GM21390 (cell line): ENCODE data around the gene GNA12.

Experiments used
- ATAC-seq: cut with Tn5 transposase; IDR thresholded peaks from one replicate; pipeline ENCODE4 v1.9.1; 2021; ENCODE audit not compliant: unreplicated experiment

The GNA12 gene

DNA sequence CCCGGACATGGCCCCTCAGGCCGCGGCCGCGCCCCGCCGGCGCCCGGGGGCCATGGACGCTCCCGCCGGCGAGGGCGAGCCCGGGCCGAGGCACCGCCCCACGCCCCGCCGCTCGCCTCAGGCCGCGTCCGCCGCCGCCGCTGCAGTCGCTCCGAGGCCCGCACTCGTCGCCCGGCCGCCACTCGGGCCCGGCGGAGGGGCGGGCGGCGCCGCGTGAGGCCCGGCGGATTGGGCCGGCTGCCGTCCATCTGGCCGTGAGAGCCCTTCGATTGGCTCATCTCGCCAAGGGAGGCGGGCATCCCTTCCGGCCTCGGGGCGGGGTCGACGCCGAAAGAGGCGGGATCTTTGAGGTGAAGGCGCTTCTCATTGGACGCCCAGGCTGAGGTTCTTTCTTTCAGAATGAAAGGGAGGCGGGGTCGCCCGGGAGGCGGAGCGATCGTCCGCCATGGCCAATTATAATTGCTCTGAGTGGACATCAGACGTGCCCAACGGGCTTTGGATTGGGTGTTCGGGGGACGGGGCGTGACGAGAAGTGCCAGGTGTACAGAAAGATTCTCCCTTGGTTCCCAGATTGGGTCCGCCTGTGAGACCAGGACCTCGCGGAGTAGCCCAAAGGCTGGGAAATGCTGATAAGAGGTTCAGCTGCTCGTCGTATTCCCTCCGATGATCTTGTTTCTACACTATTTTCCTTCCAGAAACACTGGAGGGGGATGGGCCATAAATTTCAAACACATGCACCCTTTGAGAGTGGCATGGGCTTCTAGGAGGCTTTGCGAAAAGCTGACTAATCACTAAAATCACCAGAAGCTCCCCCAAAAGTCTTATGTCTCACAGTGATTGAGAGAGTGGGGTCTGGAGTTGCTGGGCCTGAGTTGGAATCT is at the start of gene GNA12:
Gene GNA12 (minus strand): TSS at position 156 of the 881 bp plus-strand sequence. CDS start 147 bp downstream, at position 9.
- peak; percentile 96 for ATAC-seq

GRCh38 chr7:2893411-2893861 is 49.3 kb upstream of the GNA12 start:
- peak; percentile 28 for ATAC-seq

DNA sequence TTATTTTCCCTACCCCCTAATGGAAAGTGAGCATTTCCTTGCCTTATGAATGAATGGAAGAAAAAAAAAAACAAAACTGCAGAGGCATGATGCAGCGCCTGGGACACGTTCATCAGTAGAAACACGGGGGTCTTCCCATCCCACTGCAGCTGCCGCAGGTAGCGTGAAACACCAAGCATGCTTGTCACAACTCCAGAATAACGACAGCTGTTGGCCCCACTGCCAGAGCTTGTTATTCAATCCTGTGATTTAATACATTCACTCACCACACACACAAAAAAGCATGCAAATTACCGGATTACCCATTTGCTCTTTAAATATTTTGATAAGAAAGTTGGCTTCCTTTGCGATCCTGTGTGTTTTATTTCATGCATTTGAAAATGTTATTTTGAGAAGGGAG is 48.4 kb upstream of the GNA12 start:
- ATAC-seq: no peak

DNA sequence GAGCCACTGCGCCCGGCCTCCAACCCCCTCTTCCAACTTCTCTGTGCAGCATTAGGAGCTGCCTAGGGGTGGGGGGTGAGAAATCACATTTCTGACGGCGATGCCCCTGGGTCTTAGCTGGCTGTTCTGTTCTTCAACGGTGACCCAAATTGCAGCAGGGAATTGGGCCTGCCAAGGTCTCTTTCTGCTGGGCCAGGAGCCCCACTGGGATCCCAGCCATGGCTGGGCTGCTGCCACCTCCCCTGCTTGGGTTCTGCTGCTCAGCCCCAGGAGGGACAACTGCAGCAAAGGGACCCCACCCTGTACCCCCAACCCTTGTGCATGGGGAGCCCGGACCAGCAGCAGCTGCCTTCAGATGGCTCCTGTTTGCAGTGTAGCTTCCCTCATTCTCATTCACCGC is 43.7 kb upstream of the GNA12 start:
- no peak for ATAC-seq

DNA sequence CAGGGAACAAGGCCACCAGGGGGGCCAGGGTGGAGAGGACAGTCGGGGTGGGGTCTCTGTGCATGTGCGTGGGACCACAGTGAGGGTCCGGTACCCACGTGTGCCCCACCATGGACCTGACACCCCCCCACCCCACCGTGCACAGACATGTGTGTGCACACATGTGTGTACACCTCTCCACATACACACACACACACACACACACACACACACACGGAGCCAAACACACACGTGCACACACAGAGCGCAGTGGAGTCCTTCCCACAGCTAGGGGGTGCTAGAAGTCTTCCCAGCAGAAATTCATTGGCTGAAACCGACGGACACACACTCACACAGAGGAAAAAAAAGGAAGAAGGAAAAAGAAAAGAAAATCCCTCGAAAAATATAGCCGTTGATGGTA is 42.8 kb upstream of the GNA12 start:
- peak; percentile 54 for ATAC-seq

DNA sequence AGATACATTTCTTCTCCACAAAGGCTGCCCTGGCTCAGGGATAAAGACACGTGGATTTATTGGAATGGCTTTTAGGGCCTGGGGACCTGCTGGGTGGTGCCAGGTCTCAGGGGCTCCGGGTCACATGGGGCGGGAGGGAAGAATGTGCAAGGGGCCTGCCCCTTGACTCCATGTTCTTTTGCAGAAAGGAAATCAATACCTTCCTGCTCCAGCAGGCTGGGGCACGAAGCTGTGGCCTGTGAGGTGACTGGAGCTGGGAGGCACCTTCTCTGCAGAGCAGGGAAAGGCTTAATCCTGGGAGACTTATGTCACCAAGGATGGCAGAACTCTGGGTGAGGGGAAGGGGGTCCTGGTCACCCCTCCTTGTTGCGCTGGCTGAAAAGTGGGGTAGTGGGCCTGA is 42.3 kb upstream of the GNA12 start:
- ATAC-seq: no peak

DNA sequence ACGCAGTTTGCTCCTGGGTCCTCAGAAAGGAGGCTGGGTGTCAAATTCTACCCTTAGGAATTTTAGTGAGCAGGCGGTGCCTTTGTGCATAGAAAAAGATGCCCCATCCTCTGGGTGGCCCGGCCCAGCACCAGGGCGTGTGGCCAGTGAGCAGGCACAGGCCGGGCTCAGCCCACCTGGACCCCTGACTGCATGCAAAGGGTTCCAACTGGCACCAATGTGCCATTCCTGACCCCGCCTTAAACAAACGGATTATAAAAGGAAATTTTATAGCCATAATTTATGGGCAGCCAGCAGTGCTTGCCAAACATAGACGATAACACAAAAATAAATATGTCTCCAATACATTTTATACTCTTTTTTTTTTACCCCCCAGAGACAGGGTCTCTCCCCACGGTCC is 40.1 kb upstream of the GNA12 start:
- ATAC-seq: no peak

- no peak for ATAC-seq
These were observed 39.0 kb upstream of the GNA12 start for GRCh38 chr7:2883101-2883500.

GRCh38 chr7:2882111-2882510 is 38.0 kb upstream of the GNA12 start:
- ATAC-seq: no peak

DNA sequence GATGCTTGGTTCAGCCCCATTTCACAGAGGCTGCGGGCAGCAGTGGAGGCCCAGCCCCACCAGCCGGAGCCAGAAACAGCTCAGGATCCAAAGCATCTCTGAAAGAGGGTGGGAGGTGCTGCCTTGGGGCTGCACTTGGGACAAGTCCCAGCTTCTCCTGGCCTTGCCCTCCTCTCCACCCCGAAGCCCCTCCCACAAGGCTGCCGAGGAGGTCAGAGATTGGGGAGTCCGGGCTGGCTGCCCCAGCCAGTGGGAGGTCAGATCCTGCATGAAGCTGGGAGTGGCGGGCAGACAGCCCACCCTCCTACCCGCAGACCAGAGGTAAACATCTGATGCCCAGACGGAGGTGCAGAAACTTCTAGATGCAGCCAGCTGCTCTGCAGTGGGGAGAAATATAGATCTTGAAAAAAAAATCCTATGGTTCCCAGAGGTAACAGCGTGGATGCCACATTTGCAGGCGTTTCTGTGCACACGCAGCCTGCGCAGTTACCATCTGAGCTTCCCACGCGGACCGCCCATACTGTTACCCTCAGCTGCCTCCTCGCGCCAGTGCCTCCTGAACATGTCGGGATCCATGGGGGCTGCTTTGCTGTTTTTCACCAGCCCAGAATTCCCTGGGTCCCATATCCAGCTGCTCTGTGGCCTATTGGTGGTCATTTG is 36.9 kb upstream of the GNA12 start:
- ATAC-seq: no peak

DNA sequence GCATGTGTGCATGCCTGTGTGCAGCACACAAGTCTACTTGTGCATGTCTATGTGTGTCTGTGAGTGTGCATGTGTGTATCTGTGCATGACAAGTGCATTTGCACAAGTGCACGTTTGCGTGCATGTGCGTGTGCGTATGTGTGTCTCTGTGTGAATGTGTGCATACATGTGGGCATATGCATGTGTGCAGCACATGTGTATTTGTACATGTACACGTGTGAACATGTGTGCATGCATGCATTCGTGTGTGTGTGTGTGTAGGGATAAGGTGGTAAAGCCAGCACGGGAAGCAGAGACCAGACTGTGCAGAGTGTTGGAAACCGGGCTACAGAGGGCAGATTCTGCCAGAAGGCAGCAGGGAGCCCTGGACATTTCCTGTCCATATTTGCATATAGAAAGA is 35.9 kb upstream of the GNA12 start:
- no peak for ATAC-seq

DNA sequence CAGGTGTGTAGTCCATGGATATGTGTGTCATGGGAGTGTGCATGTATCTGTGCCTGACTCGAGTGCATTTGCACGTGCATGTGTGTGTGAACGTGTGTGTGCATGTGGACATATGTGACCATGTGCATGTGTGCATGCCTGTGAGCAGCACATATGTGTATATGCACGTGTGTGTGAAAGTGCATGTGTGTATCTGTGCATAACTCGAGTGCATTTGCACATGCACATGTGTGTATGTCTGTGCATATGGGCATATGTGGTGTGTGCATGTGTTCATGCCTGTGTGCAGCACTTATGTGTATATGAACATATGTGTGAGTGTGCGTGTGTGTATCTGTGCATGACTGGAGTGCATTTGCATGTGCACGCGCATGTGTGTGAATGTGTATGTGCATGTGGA is 35.2 kb upstream of the GNA12 start:
- ATAC-seq: no peak

- ATAC-seq: no peak
These were observed 34.2 kb upstream of the GNA12 start for GRCh38 chr7:2878306-2878705.

- no peak for ATAC-seq
These were observed 32.1 kb upstream of the GNA12 start for GRCh38 chr7:2876031-2876731.

GRCh38 chr7:2873686-2874551 is 29.8 kb upstream of the GNA12 start:
- no peak for ATAC-seq

DNA sequence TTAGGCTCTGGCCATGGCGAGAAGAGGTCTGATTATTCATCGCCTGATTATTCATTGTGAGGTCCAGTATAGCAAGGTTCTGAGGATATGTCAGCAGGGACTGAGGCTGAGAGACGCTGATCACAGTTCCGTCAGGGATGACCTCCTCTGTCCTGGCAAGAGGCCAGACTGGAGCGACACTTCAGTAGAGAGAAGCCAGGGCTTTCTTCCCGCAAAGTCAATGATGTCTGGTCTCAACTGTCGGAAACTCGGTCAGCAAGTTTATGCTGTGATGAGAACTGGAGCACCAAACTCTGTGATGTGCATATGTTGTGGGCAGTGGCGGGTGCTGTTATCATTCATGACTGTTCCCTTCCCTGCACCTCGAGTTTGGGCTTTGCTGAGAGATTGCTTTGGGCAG is 29.0 kb upstream of the GNA12 start:
- no peak for ATAC-seq

- no peak for ATAC-seq
These were observed 28.3 kb upstream of the GNA12 start for GRCh38 chr7:2872296-2872874.

- no peak for ATAC-seq
These were observed 26.4 kb upstream of the GNA12 start for GRCh38 chr7:2870471-2870931.

DNA sequence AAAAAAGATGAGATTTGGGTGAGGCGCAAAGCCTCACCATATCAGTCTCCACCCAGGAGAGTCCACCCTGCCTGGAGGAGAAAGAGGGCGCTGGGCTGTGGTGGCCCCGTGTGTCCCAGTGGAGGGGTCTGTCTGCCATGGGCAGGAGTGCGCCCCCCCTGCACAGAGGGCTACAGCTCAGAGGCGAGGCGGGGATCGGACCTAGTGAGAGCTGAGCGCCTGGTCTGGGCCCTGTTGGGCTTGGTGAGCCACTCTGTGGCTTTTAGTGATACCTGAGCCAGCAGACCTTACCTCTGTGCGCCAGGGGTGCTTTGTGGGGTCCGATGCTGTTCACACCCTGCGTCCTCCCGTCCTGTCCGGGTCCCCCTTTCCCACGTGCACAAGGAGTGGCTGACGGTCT is 25.9 kb upstream of the GNA12 start:
- no peak for ATAC-seq

DNA sequence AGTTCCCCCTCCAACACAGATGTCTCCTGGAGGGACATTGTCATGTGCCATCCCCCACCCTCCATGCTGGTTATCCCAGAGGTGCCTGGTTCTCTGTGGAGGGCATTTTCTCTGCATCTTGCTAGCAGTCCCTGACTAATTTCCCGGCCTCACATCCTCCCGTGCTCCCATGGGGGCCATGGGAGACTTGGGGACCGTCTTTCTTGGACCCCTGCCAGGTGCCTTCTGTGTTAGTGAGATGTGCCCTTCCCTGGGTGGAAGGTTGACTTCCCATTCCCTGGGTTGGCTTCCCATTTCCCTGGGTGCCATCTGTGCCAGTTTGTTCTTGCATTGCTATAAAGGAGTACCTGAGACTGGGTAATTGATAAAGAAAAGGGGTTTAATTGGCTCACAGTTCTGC is 22.5 kb upstream of the GNA12 start:
- no peak for ATAC-seq
